GM19240 (cell line): ENCODE results near the gene GALNT5.

ENCODE experiments used
- DNase-seq: peaks from one replicate; pipeline ENCODE4 v3.0.0; 2011; ENCODE audit warnings: low spot score; ENCODE audit not compliant: insufficient read length

GALNT5 gene

DNA sequence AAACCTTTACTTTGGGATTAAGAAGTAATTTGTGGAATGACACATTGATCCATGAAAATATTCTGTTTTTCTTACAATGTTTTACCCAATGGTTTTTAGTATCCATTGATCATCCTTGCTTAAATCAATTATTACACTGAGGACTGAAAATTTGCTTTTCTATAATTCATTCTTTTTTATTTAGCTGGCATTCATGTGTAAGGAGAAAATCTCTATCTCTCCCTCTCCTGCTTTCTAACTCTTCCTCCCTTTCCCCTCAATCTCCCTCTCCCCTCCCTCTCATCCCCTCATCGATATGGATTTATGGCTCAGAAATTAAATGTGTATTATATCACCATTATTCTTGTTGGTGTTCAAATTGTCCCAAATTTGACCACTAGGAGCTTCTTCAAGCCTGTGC is 29.7 kb downstream of the GALNT5 start:
- no peak for DNase-seq

DNA sequence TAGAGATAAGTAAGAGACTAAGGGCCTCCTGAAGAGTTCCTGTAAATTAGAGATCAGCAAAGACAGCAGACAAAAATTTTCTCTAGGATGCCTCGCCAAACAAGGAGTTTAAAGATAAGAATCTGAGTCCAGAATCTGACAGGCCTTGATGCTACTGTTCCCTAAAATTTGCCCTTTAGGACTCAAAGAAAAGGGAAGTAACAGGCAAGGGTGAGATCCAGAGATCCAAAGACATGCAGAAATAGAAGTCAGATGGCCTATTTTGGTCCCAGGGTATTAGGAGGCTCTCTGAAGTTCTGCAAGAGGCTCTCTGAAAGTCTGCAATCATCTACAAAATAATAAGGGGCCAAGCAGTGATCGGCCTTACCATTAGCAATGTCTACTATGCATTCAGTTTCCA is 33.0 kb downstream of the GALNT5 start:
- no peak for DNase-seq

DNA sequence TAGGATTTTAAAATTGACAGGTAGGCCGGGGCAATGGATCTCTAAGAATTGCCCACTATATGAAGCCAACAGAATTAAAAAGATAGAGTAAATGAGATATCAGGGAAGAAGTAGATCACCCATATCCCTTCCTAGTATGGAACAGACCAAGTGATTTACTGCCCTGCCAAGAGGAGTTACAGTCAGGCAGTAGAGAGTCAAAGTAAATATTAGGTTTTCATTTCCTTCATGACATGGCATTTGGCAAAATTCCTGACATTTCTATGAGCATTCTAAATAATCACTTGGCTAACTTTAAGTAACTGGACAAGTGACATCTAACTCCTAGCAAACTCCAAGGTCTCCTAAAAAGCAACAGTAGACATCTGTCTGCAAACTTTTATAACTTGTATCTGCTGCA is 33.5 kb downstream of the GALNT5 start:
- DNase-seq = no peak

DNA sequence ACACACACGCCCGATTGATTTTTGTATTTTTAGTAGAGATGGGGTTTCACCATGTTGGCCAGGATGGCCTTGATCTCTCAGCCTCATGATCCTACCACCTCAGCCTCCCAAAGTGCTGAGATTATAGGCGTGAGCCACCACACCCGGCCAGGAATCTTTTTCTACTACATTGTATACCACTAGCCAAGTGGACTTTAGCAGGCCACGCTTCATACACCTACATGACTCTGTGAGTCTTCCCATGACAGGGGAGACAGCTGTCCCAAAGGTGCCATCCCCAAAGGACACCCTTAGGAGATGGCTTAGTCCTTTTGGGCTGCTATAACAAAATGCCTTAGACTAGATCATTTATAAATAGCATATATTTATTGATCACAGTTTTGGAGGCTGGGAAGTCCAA is 35.3 kb downstream of the GALNT5 start:
- DNase-seq = no peak

DNA sequence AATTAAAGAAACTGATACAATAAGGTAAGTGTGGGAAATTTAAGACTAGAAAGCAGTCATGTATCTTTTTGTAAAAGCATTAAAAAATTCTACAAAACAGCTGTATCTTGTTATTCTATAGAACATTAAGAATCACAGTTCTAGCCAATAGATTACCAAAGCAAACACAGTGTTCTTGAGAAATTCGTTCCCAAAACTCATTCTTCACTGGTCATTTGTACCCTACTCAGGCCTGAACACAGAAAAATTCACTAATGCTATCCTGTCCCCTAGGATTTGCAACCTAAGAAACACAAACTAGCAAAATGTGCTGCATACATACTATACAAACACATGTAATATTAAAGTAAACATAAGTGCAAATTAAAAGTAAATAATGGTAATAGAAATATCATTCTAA is 39.0 kb downstream of the GALNT5 start:
- no peak for DNase-seq

DNA sequence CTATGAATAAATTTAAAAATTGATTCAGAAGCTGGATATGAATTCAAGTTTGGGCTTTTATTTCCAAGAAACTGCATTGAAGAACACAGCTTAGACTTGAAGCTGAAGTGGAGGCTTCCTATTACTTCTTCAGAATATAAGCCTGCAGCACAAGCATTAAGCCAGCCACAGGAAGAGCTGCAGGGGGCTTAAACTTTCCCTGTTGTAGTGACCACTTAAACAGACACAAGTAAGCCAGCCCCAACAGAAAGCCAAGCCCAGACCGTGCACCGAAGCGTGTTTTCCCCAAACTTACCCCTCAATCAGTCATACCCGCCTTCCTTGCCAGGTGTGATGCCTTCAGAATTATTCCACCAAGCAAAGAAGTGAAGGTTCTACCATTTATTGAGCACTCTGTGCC is 39.5 kb downstream of the GALNT5 start:
- DNase-seq = no peak

DNA sequence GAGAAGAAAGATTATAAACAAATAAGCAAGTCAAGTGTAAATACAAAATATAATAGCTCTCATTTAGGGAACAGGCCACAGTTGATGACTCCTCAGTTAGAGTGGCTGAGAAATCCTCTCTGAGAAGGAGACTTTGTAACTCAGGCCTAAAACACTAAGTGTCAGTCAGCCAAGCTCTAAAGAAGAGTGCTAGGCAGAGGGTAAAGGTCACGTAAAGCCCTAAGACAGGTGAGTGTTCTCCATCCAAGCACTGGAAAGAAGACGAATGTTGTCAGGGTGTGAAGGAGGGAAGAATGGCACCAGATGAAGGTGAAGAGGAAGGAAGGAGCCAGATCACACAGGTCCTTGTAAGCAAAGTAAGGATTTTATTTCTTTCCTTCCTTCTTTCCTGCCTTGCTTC is 43.8 kb downstream of the GALNT5 start:
- DNase-seq = no peak

DNA sequence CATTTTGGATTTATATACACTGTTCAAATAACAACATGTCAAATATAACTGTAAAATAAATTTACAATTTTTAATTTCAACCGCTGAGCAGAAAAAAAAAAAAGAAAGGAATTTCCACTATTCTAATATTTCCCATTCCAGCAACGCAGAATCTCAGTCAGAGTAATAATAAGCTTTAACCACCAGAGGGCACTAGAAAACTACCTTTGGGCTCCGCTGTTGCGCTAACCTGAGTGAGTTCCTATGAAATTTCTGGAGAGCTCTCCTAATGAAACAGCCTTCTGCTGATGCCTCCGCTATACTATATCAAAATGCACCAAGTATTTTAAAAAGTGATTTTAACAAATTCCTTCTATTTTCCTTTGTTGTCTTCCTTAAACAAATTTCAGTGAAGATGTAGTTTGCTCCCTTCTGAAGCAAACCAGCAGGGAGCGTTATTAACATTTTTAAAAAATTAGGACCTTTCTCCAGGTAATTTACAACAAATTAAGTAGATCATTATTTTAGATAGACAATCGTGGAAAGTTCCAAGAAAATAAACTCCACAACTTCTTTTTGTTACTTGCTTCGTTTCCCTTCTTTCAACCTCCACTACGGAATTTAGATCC is 45.1 kb downstream of the GALNT5 start:
- DNase-seq = peak; percentile 27

DNA sequence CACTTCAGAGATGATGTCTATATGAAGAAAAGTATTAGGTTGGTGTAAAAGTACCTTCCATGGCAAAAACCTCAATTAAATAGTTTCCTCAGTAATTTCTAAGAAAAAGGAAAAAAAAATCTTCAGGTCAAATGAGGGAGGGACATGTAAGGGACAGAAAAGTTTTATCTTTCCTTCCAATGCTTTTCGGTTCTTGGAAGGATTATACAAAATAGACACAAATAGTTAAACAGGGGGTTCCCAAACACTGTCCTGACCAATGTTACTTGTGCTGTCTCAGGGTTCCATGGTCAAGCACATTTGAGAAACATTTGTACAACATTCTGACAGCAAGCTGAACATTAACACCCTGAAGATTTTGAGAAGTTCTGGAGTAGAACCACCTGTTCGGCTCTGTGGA is 46.1 kb downstream of the GALNT5 start:
- DNase-seq = no peak

DNA sequence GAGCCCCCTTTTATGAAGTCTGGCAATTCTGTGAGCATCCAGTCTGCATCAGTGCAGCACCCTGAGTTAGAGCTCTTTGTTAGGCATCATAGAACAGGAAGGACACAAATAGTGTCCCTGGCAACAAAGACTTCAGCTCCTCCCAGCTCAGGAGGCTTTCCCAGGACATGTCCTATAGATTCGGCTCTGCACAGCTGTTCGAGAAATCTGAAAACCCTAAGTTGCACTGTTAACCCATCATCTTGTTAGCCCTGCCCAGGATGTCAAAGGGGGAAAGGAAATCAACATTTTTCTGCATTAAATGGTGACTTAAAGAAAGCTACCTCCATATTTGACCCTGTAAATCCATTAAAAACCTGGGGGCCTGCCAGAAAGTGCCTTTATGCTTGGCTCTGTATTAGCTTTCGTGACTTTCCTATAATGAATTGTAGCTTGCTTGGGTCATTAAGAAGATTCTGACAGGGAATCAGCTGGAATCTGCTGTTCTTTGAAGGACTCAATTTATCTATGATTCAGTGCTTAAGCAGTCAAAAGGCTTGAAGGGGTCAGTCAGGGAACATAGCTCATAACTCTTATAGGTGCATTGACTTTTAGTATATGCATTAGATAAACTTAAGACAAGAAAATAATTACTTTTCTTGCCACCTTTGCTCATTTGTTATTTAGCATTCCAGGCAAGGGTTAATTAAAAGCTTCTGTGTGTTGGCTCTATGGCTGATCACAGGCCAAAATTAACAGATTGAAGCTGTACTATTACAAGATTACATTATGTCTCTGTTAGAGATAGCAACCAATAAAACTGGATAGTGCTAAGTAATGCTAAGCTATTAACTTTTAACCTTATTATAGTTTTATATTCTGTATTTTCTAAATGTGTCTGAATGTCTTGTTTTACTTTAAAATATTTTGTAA is 47.6 kb downstream of the GALNT5 start:
- DNase-seq = no peak

DNA sequence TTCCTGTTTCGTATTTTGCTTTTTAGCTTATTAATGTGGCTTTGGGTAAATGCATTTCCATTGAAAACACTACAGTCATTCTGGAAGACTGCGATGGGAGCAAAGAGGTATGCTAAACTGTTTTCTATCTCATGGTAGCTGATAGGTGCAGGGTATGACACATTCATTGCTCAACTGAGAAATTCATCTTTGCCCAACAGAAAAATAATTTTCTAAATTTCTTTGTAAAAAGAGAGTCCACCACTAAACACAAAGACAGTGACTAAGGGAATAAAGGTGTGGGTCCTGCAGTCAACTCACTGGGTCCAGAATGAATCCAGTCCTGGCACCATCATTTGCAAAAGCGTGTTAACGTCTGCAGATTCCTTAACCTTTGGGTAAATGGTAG is 48.2 kb downstream of the GALNT5 start:
- no peak for DNase-seq

DNA sequence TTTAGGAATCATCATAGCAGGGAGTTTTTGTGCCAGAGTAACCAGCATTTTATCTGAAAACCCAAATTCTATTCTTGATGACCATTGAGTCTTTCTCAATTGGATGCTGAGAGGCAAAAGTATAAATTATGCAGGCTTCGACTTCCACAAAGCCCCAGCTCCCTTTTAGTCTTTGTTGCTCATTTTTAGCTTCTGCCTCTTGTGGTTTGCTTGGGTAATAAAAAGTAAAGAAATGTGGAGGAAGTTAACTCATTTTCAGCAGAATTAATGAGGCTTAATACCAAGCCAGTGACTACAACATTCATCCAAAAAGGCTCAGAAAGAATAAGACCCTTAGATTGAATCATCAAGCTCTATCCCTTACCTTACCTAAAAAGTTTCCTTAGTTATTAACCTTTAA is 49.5 kb downstream of the GALNT5 start:
- no peak for DNase-seq

DNA sequence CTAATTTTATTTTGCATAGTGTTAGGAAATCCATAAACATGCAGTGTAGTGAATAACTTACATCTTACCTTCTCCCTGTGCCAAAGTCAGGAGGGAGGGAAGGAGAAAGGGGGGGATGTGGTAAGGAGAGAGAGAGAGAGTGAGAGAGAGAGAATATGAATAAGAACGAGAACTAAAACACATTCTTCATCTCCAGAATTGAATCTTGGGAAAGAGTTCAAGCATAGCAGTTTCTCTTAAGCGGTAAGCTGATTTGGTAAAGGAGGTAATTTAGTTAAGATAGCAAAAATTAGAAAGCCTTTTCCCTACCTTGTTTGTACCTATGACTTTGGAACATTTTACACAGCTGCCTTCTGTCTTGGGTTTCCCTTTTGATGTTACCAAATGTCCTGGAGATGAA is 52.4 kb downstream of the GALNT5 start:
- DNase-seq = no peak

DNA sequence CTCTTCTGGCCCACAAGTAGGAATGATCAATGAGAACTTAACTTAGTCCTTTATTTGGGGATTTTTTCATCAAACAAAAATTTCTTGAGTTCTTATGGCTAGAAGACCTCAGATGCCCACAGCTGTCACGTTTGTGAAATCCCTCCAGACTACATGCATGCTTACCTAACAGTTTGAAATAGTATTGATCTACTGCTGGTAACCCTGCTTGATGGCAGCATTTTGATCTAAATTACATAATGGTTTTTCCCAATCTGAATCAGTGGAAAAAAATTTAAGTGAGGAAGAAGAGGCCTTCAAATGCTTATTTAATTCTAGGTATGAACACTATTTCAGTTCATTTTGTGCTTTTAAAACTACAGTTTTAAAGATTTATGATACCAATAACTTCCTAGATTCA is 54.2 kb downstream of the GALNT5 start:
- no peak for DNase-seq

DNA sequence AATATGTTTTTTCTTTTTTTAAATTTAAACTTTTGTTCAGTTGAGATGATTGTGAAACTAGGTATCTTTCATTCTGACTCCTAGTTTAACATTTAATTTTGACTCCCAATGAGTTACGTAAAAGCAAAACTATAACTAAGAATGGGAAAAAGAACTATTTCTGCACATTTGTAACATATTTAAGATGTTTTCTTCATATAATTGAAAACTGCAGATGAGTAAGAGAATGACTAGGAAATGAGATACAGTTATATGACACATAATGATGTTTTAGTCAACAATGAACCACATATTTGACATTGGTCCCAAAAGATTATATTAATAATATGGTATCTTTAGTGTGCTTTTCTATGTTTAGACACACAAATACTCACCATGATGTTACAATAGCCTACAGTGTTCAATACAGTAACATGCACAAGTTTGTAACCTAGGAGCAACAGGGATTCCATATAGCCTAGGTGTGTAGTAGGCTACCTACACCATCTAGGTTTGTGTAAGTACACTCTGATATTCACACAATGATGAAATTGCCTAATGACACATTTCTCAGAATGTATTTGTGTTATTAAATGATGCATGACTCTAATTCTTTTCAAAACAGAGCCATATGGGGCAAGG is 55.5 kb downstream of the GALNT5 start:
- no peak for DNase-seq

DNA sequence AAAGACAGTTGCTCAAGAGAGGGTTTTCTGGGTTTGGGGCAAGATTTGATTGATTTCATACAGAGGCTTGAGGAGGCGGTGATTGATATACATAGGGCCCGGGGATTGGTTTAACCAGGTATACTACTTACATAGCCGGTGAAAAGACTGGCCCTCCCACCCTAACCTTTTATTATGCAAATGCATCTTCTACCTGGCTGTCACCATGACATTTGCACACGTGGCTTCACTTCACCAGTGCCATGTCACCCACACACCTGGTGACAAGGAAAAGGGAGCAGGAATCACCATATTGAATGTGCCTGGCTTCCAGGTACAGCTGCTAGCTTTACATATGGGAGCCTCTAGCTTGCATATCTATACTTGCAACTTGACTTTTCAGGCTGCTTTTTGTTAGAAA is 58.4 kb downstream of the GALNT5 start:
- no peak for DNase-seq

DNA sequence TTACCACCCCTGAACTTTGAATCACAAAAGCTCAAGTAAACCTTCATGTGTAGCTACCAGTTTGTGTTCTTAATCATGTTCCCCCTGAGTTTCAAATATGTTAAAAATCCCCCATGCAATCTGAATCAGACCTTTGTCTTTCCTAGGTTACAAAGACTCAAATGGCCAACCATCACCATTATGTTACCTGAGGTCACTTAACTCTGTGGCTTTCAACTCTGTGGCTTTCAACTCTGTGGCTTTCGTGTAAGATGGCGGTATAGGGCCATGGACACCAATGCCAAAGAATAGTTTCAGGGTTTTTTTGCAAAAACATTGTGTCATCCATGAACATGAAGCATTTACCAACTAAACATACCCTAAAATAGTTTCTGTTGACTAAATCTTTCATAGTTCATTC is 61.4 kb downstream of the GALNT5 start:
- no peak for DNase-seq

DNA sequence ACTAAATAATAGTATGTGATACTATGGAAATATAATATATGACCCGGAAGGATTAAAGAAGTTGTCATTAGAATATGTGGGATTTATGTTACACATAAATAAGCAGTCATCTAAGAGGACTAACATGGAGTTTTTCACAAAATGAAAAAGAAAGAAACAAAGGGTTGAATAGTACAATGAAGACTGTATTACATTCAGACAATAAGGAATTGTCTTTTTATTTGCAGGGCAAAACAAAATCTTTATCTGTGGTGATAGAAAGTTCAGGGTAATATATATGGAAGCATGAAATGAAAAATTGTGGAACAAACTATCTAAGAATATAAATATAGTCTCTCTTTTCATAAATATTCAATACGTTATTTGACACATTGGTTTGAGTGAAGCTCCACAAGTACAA is 62.3 kb downstream of the GALNT5 start:
- DNase-seq = no peak

DNA sequence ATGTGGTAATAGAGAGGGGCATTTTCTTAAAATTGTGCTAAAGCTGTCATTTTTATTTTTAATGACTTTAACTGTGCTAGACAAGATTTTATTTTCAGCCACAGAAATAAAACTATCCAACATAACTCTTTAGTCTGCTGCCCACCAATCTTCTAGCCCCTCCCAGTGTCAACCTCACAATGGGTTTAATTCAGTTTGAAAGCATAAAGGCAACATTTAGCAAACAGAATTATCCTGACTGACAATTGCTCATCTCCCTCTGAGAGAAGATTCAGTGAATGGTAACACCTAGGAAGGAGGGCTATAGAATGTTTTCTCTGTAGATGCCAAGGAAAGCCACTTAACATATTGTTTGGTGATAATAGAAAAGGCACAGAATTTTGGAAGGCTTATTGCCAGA is 62.9 kb downstream of the GALNT5 start:
- DNase-seq = no peak

DNA sequence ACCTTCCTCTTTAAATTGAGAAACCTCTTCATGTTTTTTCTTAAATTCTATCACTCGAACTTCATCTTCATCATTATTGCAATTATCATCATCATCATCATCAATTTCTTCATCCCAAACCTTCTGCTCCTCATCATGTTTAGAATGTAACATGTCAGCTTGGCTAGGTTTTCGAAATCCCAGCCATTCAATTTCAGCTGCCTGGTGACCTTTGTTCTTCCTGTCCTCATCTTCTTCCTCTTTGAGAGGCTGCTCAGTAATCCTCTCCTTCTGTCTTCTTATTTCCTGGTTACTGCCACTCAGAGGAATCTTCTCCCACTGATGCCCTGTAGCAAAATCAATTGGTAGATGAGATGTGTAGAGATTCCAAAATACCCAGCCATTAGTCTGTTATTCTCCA is 64.0 kb downstream of the GALNT5 start:
- DNase-seq = no peak

DNA sequence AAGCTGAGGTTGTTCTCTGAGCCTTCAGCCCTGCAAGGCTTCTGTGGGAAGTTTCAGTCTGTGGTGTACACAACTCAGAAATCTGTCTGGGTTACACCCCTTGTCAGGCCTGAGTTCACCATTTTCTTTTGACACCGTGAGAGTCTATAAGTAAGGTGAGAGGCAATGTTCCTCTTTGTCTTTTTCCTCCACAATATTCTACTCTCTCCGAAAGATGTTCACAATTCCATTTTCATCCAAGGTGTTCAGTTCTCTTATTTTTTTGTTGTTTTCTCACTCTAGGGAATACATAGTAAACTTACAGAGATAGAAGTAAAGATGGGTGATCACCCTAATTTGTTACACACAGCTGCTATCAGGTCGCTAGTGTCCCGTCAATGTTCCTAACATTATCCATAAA is 64.9 kb downstream of the GALNT5 start:
- DNase-seq = no peak

DNA sequence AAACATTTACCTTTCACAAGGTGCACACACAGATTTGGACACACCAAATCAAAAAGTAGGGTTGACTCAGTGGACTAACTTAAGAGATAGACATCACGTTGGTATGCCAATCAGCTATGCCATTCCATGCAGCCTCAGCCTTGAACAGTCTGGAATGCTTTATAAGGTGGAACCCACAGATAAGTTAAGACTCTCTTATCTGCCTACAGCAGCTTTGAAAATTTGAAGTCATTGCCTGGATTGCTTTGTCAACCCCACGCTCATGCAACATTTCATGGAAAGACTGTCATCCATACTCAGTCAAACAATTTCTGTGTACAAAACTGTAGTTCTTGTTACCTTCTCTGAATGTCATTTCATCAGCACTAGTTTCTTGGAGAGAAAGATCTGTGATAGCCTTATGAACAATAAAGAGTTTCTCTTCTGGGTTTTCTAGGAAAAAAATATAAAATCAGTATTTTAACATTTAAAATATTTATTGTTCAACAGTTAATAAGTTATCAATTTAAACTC is 66.9 kb downstream of the GALNT5 start:
- no peak for DNase-seq

DNA sequence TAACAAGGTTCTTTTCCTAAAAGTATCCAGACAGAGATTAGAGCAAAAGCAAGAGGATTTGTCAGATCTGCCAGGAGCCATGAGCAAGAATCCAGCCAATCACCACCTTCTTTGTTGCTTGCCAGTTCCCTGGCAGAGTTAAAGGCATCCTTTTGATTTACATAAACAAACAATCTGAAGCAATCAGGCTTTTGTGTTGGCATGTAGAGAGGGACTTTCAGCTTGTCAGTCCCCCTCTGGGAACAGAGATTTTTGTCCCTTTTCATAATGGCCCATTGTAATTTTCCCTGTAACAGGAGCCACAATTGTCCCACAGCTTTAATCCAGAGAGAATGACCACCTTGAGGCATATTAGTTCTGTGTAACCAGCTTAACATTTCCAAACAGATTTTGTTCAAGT is 68.3 kb downstream of the GALNT5 start, which contains the start of gene ERMN:
TSS of gene ERMN (minus strand) at position 39 of the 400 bp plus-strand sequence. CDS start 182 bp downstream, outside the sequence.
- no peak for DNase-seq
